HCT116 (cell line): ENCODE results near the gene UTP14A.

Source experiments
- CTCF ChIP-seq, 3 experiments: fragments of 200-600 bp in 1 of 3; sonication (generic) in 1 of 3; IDR thresholded peaks in 2 of 3; conservative IDR thresholded peaks in 1 of 3; 2 replicates each; pipeline ENCODE4 v1.5.1; 2012 to 2017; ENCODE audit warnings: low read depth in 2 of 3, low read length in 2 of 3, antibody characterized with exemption in 1 of 3, borderline replicate concordance in 1 of 3, control low read depth in 1 of 3, mild to moderate bottlenecking in 1 of 3, mixed read lengths in 1 of 3, mixed run types in 1 of 3, moderate library complexity in 1 of 3; ENCODE audit not compliant: insufficient read depth in 1 of 3
- EGR1 ChIP-seq: IDR thresholded peaks from 2 replicates; pipeline ENCODE4 v1.6.1; 2012; ENCODE audit warnings: low read depth
- EZH2phosphoT487 ChIP-seq: fragments of 200-600 bp; IDR thresholded peaks from 2 replicates; pipeline ENCODE4 v1.6.1; 2018; ENCODE audit warnings: antibody characterized with exemption, borderline replicate concordance
- MAX ChIP-seq: IDR thresholded peaks from 2 replicates; pipeline ENCODE4 v1.6.1; 2012
- TCF7L2 ChIP-seq: IDR thresholded peaks from 2 replicates; pipeline ENCODE4 v1.7.0; 2011; ENCODE audit warnings: borderline replicate concordance, inconsistent platforms; ENCODE audit not compliant: insufficient read depth, insufficient read length; ENCODE audit errors: extremely low read depth

GRCh38 chrX:129939986-129940385 lies 34.0 kb downstream of the UTP14A start:
- TF ChIP-seq MAX (no peak), TCF7L2 (no peak), CTCF (IDR thresholded peaks at IDR 0.05 in 2 of 3, conservative IDR thresholded peaks at IDR 0.05 in 1 of 3; ENCODE audit: borderline replicate concordance in 1 of 3, insufficient read depth in 1 of 3, low read depth in 2 of 3, low read length in 2 of 3) (no peak), EGR1 (no peak), EZH2phosphoT487 (no peak)
